H54 (cell line): Measurements from ENCODE around the gene TRAF1.

Source experiments
- DNase-seq: peaks from one replicate; pipeline ENCODE4 v3.0.0; 2011; ENCODE audit warnings: low spot score, mixed read lengths; ENCODE audit not compliant: insufficient read length
- FAIRE-seq: peaks from 3 replicates; lab custom pipeline; 2011; peaks lifted over from hg19 to GRCh38; lab: Jason Lieb, UNC
- POLR2A ChIP-seq: IDR thresholded peaks from 2 replicates; pipeline ENCODE4 v1.6.1; 2011; ENCODE audit warnings: low read depth, mild to moderate bottlenecking, low read length

The TRAF1 gene

DNA sequence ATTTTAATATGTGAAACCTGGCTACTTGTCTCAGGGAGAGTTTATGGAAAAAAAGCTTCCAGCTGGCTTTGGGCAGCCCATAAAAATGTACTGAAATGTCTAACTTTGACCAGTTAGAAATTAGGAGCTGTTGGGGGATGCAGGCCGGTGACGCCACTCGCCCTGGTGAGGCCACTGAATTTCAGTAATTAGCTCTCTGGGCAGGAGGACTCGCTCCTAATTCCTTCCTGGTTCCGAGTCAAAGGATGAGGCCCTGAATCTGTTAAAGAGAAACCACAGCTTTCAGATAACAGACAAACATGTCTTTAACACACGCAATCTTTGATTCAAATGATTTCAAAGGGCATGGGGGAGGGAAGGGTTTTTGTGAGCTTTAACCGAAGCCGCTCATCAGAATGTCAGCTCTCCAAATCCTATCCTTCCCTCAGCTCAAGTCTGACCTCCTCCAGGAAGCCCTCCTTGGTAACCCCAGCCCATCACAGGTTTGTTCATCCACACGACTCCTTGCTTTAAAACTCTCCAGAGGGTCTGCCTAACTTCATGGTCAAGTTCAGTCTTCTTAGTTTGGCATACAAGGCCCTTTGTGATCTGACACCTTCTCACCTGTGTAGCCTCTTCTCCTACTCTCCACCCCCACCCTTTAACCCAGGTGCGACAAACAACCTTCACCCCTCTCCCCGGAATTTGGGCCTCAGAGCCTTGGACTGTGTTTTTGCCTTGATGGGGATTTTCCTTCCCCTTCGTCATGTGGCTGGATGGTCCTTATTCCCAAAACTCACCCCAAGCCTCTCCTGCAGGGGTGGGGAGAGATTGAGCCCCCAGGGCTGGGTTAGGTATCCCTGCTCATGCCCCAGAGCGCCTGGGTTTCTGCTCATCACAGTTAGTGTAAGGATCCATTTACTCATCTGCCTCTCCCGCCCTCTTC, 36.0 kb downstream of the TRAF1 start:
- FAIRE-seq (no peak), DNase-seq (no peak)

DNA sequence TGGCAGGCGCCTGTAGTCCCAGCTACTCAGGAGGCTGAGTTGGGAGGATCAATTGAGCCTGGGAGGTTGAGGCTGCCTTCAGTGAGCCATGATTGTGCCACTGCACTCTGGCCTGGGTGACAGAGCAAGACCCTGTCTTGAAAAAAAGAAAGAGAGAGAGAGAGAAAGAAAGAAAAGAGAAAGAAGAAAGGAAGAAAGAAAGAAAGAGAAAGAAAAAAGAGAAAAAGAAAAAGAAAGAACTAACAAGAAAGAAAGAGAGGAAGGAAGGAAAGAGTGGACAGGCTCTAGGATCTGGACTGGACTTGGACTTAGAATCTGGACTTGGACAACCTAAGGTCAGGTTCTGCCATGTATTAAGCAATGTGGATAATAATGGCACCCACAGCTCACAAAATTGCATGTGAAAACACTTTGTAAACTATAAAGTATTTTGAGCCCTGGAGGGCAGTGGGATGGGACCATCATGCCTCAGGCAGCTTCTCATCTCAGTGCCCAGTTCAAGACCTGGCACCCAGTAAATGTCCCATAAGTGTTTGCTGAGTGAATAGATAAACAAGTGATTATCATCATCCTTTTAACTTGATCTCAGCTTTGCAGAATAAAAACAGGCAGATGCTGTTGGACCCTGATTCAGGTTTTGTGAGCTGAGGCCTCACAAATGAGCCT, 36.9 kb downstream of the TRAF1 start:
- FAIRE-seq, result no peak
- no peak for DNase-seq
- TF ChIP-seq POLR2A, result no peak

More for the DNA sequence above, 36.0 kb downstream of the TRAF1 start:
- no peak for TF ChIP-seq POLR2A

GRCh38 chr9:120888626-120889025, 38.0 kb downstream of the TRAF1 start:
- FAIRE-seq (no peak), DNase-seq (no peak)
- TF ChIP-seq POLR2A, result no peak

DNA sequence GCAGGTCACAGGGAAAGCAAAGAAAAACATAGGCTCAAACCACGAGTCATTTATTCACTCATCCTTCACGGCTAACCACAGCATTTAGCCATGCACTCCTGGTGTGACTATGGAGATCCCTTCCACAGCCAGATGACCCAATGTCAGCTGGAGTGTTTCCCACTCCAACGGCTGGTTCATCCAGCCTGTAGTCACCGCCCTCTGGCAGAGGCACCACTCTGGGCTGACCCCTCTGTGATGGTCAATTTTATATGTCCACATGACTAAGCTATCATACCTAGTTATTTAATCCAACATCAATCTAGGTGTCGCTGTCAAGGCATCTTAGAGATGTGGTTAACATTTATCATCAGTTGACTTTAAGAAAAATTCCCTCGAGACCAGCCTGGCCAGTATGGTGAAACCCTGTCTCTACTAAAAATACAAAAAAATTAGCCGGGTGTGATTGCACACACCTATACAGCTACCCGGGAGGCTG, 40.1 kb downstream of the TRAF1 start:
- FAIRE-seq (peak; percentile 99), DNase-seq (peak; percentile 96)
- TF ChIP-seq POLR2A, result no peak

GRCh38 chr9:120885958-120886357, 40.6 kb downstream of the TRAF1 start:
- TF ChIP-seq POLR2A, result no peak
- no peak for FAIRE-seq
- DNase-seq, result no peak

DNA sequence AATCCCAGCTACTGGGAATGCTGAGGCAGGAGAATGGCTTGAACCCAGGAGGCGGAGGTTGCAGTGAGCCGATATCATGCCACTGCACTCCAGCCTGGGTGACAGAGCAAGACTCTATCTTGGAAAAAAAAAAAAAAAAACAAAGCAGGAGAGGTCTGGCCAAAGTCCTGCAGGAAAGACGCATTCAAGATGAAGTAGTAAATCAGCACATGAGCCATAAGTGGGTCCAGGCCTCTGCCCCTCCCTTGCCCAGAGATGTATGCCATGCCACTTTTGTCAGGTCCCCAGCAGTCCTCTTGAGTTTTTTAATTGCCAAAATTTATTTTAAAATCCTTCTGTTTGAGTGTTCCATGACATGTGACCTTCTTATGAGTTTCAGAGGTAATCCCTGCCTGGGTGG, 41.1 kb downstream of the TRAF1 start:
- TF ChIP-seq POLR2A, result no peak
- DNase-seq (no peak), FAIRE-seq (no peak)

GRCh38 chr9:120883608-120883996, 43.0 kb downstream of the TRAF1 start:
- FAIRE-seq (no peak), DNase-seq (no peak)
- TF ChIP-seq POLR2A, result no peak

DNA sequence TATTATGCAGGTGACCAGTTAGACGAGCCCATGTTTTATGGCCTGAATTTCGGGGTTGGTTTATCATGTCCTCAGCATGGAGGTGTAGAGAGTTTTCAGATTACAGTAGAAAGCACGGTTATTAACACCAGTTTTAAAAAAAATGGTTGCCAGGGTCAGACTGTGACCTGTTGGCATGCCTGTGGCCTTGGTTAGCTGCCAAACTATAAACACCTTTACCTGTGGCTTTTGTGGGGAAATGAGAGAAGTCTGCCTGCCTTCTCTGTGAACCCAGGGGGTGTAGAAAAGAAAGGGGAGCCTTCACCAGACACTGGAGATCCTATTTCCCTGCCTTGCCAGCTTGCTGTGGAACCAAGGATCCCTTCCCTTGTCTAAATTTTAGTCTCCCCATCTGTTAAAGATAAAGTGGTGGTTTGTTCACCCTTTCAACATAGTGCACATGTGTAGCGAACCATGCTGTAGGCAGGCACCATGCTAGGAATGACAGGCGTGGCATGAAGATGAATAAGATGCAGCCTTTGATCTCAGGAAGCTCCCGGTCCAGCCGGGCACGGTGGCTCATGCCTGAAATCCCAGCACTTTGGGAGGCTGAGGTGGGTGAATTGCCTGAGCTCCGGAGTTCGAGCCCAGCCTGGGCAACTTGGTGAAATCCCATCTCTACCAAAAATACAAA, 43.5 kb downstream of the TRAF1 start:
- DNase-seq (no peak), FAIRE-seq (no peak)
- TF ChIP-seq POLR2A, result no peak

GRCh38 chr9:120879446-120879845, 47.1 kb downstream of the TRAF1 start:
- no peak for TF ChIP-seq POLR2A
- no peak for FAIRE-seq
- DNase-seq, result no peak

GRCh38 chr9:120878188-120879130, 48.1 kb downstream of the TRAF1 start:
- no peak for DNase-seq
- no peak for TF ChIP-seq POLR2A
- no peak for FAIRE-seq

GRCh38 chr9:120877276-120878034, 49.1 kb downstream of the TRAF1 start:
- peak; percentile 89 for DNase-seq
- peak; percentile 48 for FAIRE-seq

DNA sequence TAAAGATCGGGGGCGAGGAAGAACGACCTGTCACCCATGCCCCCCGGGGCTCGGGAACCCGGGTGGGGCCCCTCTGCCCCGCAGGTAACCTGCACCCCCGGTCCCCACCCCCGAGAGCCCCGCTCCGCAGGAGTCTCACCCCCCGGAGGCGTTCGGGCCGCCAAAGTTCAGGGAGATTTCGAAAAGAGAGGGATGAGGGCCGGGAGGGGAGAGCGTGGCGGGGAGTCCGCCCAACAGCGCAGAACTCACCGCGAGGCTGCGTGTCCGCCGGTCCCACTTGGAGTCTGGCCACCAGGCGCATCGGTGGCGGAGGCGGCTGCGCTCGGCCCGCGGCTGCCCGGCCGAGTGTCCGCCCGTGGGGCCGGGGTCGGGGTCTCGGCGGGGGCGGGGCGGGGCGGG, 49.8 kb downstream of the TRAF1 start, which contains the start of gene PHF19:
Gene PHF19 (minus strand): TSS at position 347 of the 399 bp plus-strand sequence. CDS start 2,447 bp downstream, outside the sequence.
- DNase-seq, result peak; percentile 93
- no peak for FAIRE-seq
- peak; percentile 65 for TF ChIP-seq POLR2A

More at GRCh38 chr9:120877276-120878034, 49.1 kb downstream of the TRAF1 start:
- peak; percentile 57 for TF ChIP-seq POLR2A
